Left lung (tissue), 10 donors: ENCODE results near the gene HHIP. TPM values are rescaled to one million over a fixed set of nuclear protein-coding genes. Genes with fewer than 3 reads are reported as not detected.

Experiments
- ATAC-seq: fragments of 200-7000 bp; cut with Tn5 transposase; one replicate; pipeline ENCODE4 v1.9.1; 2020; ENCODE audit warnings: moderate library complexity
- DNase-seq, 4 donors: peaks; one replicate each; pipeline ENCODE4 v3.0.0-alpha.2; 2013 to 2020
- H3K27ac ChIP-seq, 2 donors: fragments of 200-600 bp; sonication (generic) in 1 of 2; one replicate each; pipeline versions ENCODE4 v1.5.0 to v1.8.0; 2020 to 2021
- H3K27me3 ChIP-seq, 2 donors: fragments of 200-600 bp; sonication (generic) in 1 of 2; one replicate each; pipeline versions ENCODE4 v1.5.0 to v1.8.0; 2020 to 2021
- H3K36me3 ChIP-seq, 2 donors: fragments of 200-600 bp; sonication (generic) in 1 of 2; one replicate each; pipeline versions ENCODE4 v1.5.0 to v1.8.0; 2020 to 2021
- H3K4me1 ChIP-seq, 2 donors: fragments of 200-600 bp; one replicate each; pipeline ENCODE4 v1.8.0; 2021
- H3K4me3 ChIP-seq, 2 donors: fragments of 200-600 bp; sonication (generic) in 1 of 2; one replicate each; pipeline versions ENCODE4 v1.5.0 to v1.8.0; 2020 to 2021; ENCODE audit warnings: mild to moderate bottlenecking in 1 of 2
- H3K9me3 ChIP-seq, 2 donors: fragments of 200-600 bp; sonication (generic) in 1 of 2; one replicate each; pipeline versions ENCODE4 v1.5.0 to v1.8.0; 2020 to 2021
- CTCF ChIP-seq, 2 donors: fragments of 200-600 bp; sonication (generic) in 1 of 2; IDR thresholded peaks; one replicate each; pipeline versions ENCODE4 v1.5.0 to v1.8.0; 2021; ENCODE audit warnings: antibody characterized with exemption in 2 of 2
- intact Hi-C, 2 donors: fragments of 100-400 bp; cut with DNase I; formaldehyde crosslinking; loops; one replicate each; pipeline versions ENCODE4 v1.11.2 to v1.14.2; 2022
- polyA plus RNA-seq, 6 donors: library from polyadenylated mRNA; unstranded; fragments of 120-200 nt; gene quantifications; one replicate each; pipeline ENCODE4 v1.2.1, GENCODE V29; 2013; ENCODE audit not compliant: insufficient read length in 6 of 6
- total RNA-seq, 2 donors: library from RNA; stranded (reverse); fragmentation: NEBNext Ultra II Directional; extraction: Animal tissue kit (Norgen Biotek cat#: 25700); gene quantifications; one replicate each; pipeline ENCODE4 v1.2.1, GENCODE V29; 2021
- donor health status: DM: no; HTN: yes; CAD: no.
- donor health status: DM: no; HTN: no; CAD: no.

HHIP gene
- total and polyA plus RNA-seq, 8 donors = 17.1 to 59.8 (median 44.0) TPM

GRCh38 chr4:144721994-144722393 lies 76.0 kb downstream of the HHIP start:
- no peaks in the 10 kb centered on the region for H3K36me3 ChIP-seq
- TF ChIP-seq CTCF (IDR thresholded peaks at IDR 0.05) = no peak
- no peak for DNase-seq
- no peaks in the 10 kb centered on the region for H3K9me3 ChIP-seq
- intact Hi-C loops = no loop called here
- no peaks in the 10 kb centered on the region for H3K27me3 ChIP-seq
- ATAC-seq = no peak
- no peak overlapping the region for H3K4me3 ChIP-seq
- no peak overlapping the region for H3K27ac ChIP-seq
- no peaks in the 10 kb centered on the region for H3K4me1 ChIP-seq

GRCh38 chr4:144723471-144723870 lies 77.5 kb downstream of the HHIP start:
- H3K27ac ChIP-seq = no peak overlapping the region
- H3K4me3 ChIP-seq = no peak overlapping the region
- no peaks in the 10 kb centered on the region for H3K4me1 ChIP-seq
- H3K9me3 ChIP-seq = no peaks in the 10 kb centered on the region
- no peaks in the 10 kb centered on the region for H3K36me3 ChIP-seq
- DNase-seq = no peak
- no peak for TF ChIP-seq CTCF (IDR thresholded peaks at IDR 0.05)
- H3K27me3 ChIP-seq = no peaks in the 10 kb centered on the region
- no peak for ATAC-seq
- intact Hi-C loops = no loop called here

GRCh38 chr4:144729175-144729574 lies 83.2 kb downstream of the HHIP start:
- no peak for DNase-seq
- no peaks in the 10 kb centered on the region for H3K9me3 ChIP-seq
- H3K27ac ChIP-seq = no peak overlapping the region
- H3K27me3 ChIP-seq = no peaks in the 10 kb centered on the region
- H3K4me1 ChIP-seq = no peaks in the 10 kb centered on the region
- no peak for ATAC-seq
- intact Hi-C loops = no loop called here
- no peak for TF ChIP-seq CTCF (IDR thresholded peaks at IDR 0.05)
- H3K36me3 ChIP-seq = no peaks in the 10 kb centered on the region
- no peak overlapping the region for H3K4me3 ChIP-seq

- Histone ChIP-seq H3K4me3 (no peak overlapping the region), H3K27ac (no peak overlapping the region), H3K9me3 (no peaks in the 10 kb centered on the region), H3K27me3 (no peaks in the 10 kb centered on the region), H3K4me1 (no peaks in the 10 kb centered on the region), H3K36me3 (no peaks in the 10 kb centered on the region)
- no peak for ATAC-seq
- TF ChIP-seq CTCF (IDR thresholded peaks at IDR 0.05) = no peak
- intact Hi-C loops = no loop called here
- DNase-seq = no peak
These were observed 86.8 kb downstream of the HHIP start for GRCh38 chr4:144732584-144733428.

GRCh38 chr4:144733566-144733965 lies 87.6 kb downstream of the HHIP start:
- Histone ChIP-seq H3K27me3 (no peaks in the 10 kb centered on the region), H3K36me3 (no peaks in the 10 kb centered on the region), H3K9me3 (no peaks in the 10 kb centered on the region), H3K4me1 (no peaks in the 10 kb centered on the region), H3K4me3 (no peak overlapping the region), H3K27ac (no peak overlapping the region)
- no peak for TF ChIP-seq CTCF (IDR thresholded peaks at IDR 0.05)
- ATAC-seq (no peak), DNase-seq (no peak)
- intact Hi-C loops = no loop called here
